ENCODE results near the gene FAM181A.

The FAM181A gene

GRCh38 chr14:93953739-93954515, 26.8 kb downstream of the FAM181A start:
- H3K4me2 ChIP-seq (ENCODE audit: low read depth, low read length, poor library complexity, severe bottlenecking), result no peak overlapping the region

GRCh38 chr14:93954516-93954830, 27.3 kb downstream of the FAM181A start:
- Histone ChIP-seq H3K4me3 (ENCODE audit: insufficient read depth, low read length, poor library complexity, severe bottlenecking) (no peak overlapping the region), H3K9me3 (ENCODE audit: insufficient read depth, low read length) (no peaks in the 10 kb centered on the region), H3K9ac (ENCODE audit: low read length) (no peak overlapping the region), H3K9me2 (replicated peaks; ENCODE audit: insufficient read depth, low read length) (no peaks in the 10 kb centered on the region), H3K79me2 (ENCODE audit: insufficient read depth, low read length) (no peaks in the 10 kb centered on the region; the same call in 1 of the 2 replicates), H2AFZ (ENCODE audit: low read depth, low read length, severe bottlenecking) (no peak overlapping the region), H3F3A (ENCODE audit: insufficient read depth) (0 out of 2 replicates have a peak, but pooled peaks cover 9% of the 10 kb centered on the region), H3K27me3 (ENCODE audit: low read length) (no peaks in the 10 kb centered on the region), H3K36me3 (ENCODE audit: low read length) (no peaks in the 10 kb centered on the region), H3K27ac (ENCODE audit: low read depth, low read length) (peak overlapping the region; percentile 99), H3K4me2 (ENCODE audit: low read depth, low read length, poor library complexity, severe bottlenecking) (peak overlapping the region; percentile 64), H4K20me1 (ENCODE audit: low read depth, low read length) (no peaks in the 10 kb centered on the region)
- TF ChIP-seq CTCF (IDR thresholded peaks at IDR 0.05; ENCODE audit: insufficient read depth, low read length, poor library complexity, severe bottlenecking), result no peak
- TF ChIP-seq EZH2phosphoT487 (conservative IDR thresholded peaks at IDR 0.05; ENCODE audit: low read length), result no peak

More at GRCh38 chr14:93953739-93954515, 26.8 kb downstream of the FAM181A start:
- no peak for TF ChIP-seq CTCF (IDR thresholded peaks at IDR 0.05; ENCODE audit: insufficient read depth, low read length, poor library complexity, severe bottlenecking)
- no peak for TF ChIP-seq EZH2phosphoT487 (conservative IDR thresholded peaks at IDR 0.05; ENCODE audit: low read length)
- 0 out of 2 replicates have a peak, but pooled peaks cover 9% of the 10 kb centered on the region for H3F3A ChIP-seq (ENCODE audit: insufficient read depth)
- H3K9me2 ChIP-seq (replicated peaks; ENCODE audit: insufficient read depth, low read length), result no peaks in the 10 kb centered on the region
- no peak overlapping the region for H3K9ac ChIP-seq (ENCODE audit: low read length)
- H4K20me1 ChIP-seq (ENCODE audit: low read depth, low read length), result no peaks in the 10 kb centered on the region
- no peaks in the 10 kb centered on the region for H3K9me3 ChIP-seq (ENCODE audit: insufficient read depth, low read length)
- no peaks in the 10 kb centered on the region; the same call in 1 of the 2 replicates for H3K79me2 ChIP-seq (ENCODE audit: insufficient read depth, low read length)
- H2AFZ ChIP-seq (ENCODE audit: low read depth, low read length, severe bottlenecking), result no peak overlapping the region
- H3K4me3 ChIP-seq (ENCODE audit: insufficient read depth, low read length, poor library complexity, severe bottlenecking), result no peak overlapping the region
- no peaks in the 10 kb centered on the region for H3K36me3 ChIP-seq (ENCODE audit: low read length)
- H3K27me3 ChIP-seq (ENCODE audit: low read length), result no peaks in the 10 kb centered on the region
- H3K27ac ChIP-seq (ENCODE audit: low read depth, low read length), result peak overlapping the region; percentile 99

GRCh38 chr14:93954900-93955849, 28.0 kb downstream of the FAM181A start:
- Histone ChIP-seq H3K9me2 (replicated peaks; ENCODE audit: insufficient read depth, low read length) (no peaks in the 10 kb centered on the region), H2AFZ (ENCODE audit: low read depth, low read length, severe bottlenecking) (no peak overlapping the region), H4K20me1 (ENCODE audit: low read depth, low read length) (no peaks in the 10 kb centered on the region), H3K79me2 (ENCODE audit: insufficient read depth, low read length) (no peaks in the 10 kb centered on the region; the same call in 1 of the 2 replicates), H3K4me3 (ENCODE audit: insufficient read depth, low read length, poor library complexity, severe bottlenecking) (peak overlapping the region; percentile 11), H3K9ac (ENCODE audit: low read length) (peak overlapping the region; percentile 60), H3K9me3 (ENCODE audit: insufficient read depth, low read length) (no peaks in the 10 kb centered on the region), H3K27ac (ENCODE audit: low read depth, low read length) (peak overlapping the region; percentile 99), H3F3A (ENCODE audit: insufficient read depth) (peaks cover 16% of the 10 kb centered on the region), H3K36me3 (ENCODE audit: low read length) (no peaks in the 10 kb centered on the region), H3K4me2 (ENCODE audit: low read depth, low read length, poor library complexity, severe bottlenecking) (peak overlapping the region; percentile 64), H3K27me3 (ENCODE audit: low read length) (no peaks in the 10 kb centered on the region)
- TF ChIP-seq EZH2phosphoT487 (conservative IDR thresholded peaks at IDR 0.05; ENCODE audit: low read length) (no peak), CTCF (IDR thresholded peaks at IDR 0.05; ENCODE audit: insufficient read depth, low read length, poor library complexity, severe bottlenecking) (no peak)
